PC-3 (cell line): Measurements from ENCODE around the gene HCLS1.

Source experiments
- EZH2phosphoT487 ChIP-seq: fragments of 300-600 bp; sonication (generic); IDR thresholded peaks from 2 replicates; pipeline ENCODE4 v1.6.1; 2018; ENCODE audit warnings: mild to moderate bottlenecking, antibody characterized with exemption, low read length, borderline replicate concordance
- TF ChIP-seq, protein P1 (sequence below): fragments of 300-600 bp; sonication (generic); conservative IDR thresholded peaks from 2 replicates; pipeline ENCODE4 v1.5.1; 2017; ENCODE audit warnings: antibody characterized with exemption, low read depth, mild to moderate bottlenecking, low read length

DNA sequence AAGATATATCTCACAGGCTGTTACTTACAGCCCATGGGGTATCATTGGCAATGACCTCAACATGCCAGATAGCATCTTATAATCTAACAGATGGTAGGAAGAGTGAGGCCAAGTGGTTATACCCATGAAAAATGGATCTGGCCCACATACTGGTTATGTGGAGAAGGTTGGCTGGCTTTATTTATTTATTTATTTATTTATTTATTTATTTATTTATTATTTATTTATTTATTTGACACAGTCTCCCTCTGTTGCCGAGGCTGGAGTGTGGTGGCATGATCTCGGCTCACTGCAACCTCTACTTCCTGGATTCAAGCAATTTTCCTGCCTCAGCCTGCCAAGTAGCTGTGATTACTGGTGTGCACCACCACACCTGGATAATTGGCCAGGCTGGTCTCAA lies 55.9 kb downstream of the HCLS1 start:
- TF ChIP-seq, protein P1, sequence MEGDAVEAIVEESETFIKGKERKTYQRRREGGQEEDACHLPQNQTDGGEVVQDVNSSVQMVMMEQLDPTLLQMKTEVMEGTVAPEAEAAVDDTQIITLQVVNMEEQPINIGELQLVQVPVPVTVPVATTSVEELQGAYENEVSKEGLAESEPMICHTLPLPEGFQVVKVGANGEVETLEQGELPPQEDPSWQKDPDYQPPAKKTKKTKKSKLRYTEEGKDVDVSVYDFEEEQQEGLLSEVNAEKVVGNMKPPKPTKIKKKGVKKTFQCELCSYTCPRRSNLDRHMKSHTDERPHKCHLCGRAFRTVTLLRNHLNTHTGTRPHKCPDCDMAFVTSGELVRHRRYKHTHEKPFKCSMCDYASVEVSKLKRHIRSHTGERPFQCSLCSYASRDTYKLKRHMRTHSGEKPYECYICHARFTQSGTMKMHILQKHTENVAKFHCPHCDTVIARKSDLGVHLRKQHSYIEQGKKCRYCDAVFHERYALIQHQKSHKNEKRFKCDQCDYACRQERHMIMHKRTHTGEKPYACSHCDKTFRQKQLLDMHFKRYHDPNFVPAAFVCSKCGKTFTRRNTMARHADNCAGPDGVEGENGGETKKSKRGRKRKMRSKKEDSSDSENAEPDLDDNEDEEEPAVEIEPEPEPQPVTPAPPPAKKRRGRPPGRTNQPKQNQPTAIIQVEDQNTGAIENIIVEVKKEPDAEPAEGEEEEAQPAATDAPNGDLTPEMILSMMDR: no peak
- TF ChIP-seq EZH2phosphoT487: no peak
